Keratinocyte (primary cell): ENCODE data around the gene DMRTB1. TPM values are rescaled to one million over a fixed set of nuclear protein-coding genes. Genes with fewer than 3 reads are reported as not detected.

Source experiments
- DNase-seq: peaks from one replicate; pipeline ENCODE4 v3.0.0-alpha.2; 2011; ENCODE audit warnings: low read depth, missing footprints, low spot score
- FAIRE-seq: peaks from 2 replicates; lab custom pipeline; 2011; peaks lifted over from hg19 to GRCh38; lab: Jason Lieb, UNC
- H2AFZ ChIP-seq: 2 replicates; pipeline ENCODE4 v1.6.0; 2012; ENCODE audit warnings: low read length, control low read depth, inconsistent platforms; ENCODE audit not compliant: control insufficient read depth
- H3K27ac ChIP-seq: 2 replicates; pipeline ENCODE4 v1.5.1; 2011; ENCODE audit warnings: low read length; ENCODE audit not compliant: control insufficient read depth, insufficient read depth
- H3K27me3 ChIP-seq: 3 replicates; pipeline ENCODE4 v1.6.0; 2011; ENCODE audit warnings: low read length; ENCODE audit not compliant: control insufficient read depth, insufficient read depth; ENCODE audit errors: extremely low read depth
- H3K36me3 ChIP-seq, 2 experiments: 2 replicates in 1 of 2; 3 replicates in 1 of 2; pipeline ENCODE4 v1.5.1; 2011; ENCODE audit warnings: low read length in 2 of 2, mild to moderate bottlenecking in 1 of 2; ENCODE audit not compliant: control insufficient read depth in 2 of 2, insufficient read depth in 2 of 2; ENCODE audit errors: extremely low read depth in 1 of 2
- H3K4me1 ChIP-seq: 3 replicates; pipeline ENCODE4 v1.5.1; 2011; ENCODE audit warnings: low read length; ENCODE audit not compliant: control insufficient read depth, insufficient read depth; ENCODE audit errors: extremely low read depth
- H3K4me2 ChIP-seq: 3 replicates; pipeline ENCODE4 v1.6.0; 2011; ENCODE audit warnings: low read depth, low read length; ENCODE audit not compliant: control insufficient read depth, insufficient read depth; ENCODE audit errors: extremely low read depth
- H3K4me3 ChIP-seq, 3 experiments: fragments of 200-600 bp in 1 of 3; sonication (generic) in 1 of 3; 2 replicates in 2 of 3; 3 replicates in 1 of 3; pipeline ENCODE4 v1.5.1; 2011 to 2016; ENCODE audit warnings: low read length in 3 of 3, mild to moderate bottlenecking in 3 of 3, control low read depth in 2 of 3, inconsistent platforms in 1 of 3, low read depth in 1 of 3, mixed read lengths in 1 of 3, mixed run types in 1 of 3, moderate library complexity in 1 of 3; ENCODE audit not compliant: control insufficient read depth in 2 of 3, insufficient read depth in 2 of 3; ENCODE audit errors: extremely low read depth in 1 of 3
- H3K79me2 ChIP-seq: 2 replicates; pipeline ENCODE4 v1.6.0; 2012; ENCODE audit warnings: low read length; ENCODE audit not compliant: control insufficient read depth, insufficient read depth
- H3K9ac ChIP-seq: 3 replicates; pipeline ENCODE4 v1.6.0; 2011; ENCODE audit warnings: low read length; ENCODE audit not compliant: control insufficient read depth, insufficient read depth; ENCODE audit errors: extremely low read depth
- H3K9me1 ChIP-seq: 3 replicates; pipeline ENCODE4 v1.6.0; 2011; ENCODE audit warnings: low read length; ENCODE audit not compliant: control insufficient read depth, insufficient read depth; ENCODE audit errors: extremely low read depth
- H3K9me3 ChIP-seq: 2 replicates; pipeline ENCODE4 v1.5.1; 2012; ENCODE audit warnings: low read depth, low read length; ENCODE audit not compliant: control insufficient read depth
- H4K20me1 ChIP-seq: 3 replicates; pipeline ENCODE4 v1.6.0; 2011; ENCODE audit warnings: low read length; ENCODE audit not compliant: control insufficient read depth, insufficient read depth; ENCODE audit errors: extremely low read depth
- CTCF ChIP-seq, 3 experiments: IDR thresholded peaks in 1 of 3; conservative IDR thresholded peaks in 1 of 3; optimal IDR thresholded peaks in 1 of 3; 2 replicates in 2 of 3; 3 replicates in 1 of 3; pipeline versions ENCODE3 to v1.5.1; 2011; ENCODE audit warnings: low read length in 3 of 3, mild to moderate bottlenecking in 3 of 3, moderate library complexity in 2 of 3, control low read depth in 1 of 3, inconsistent platforms in 1 of 3; ENCODE audit not compliant: insufficient read depth in 2 of 3; ENCODE audit errors: extremely low read depth in 1 of 3
- EZH2 ChIP-seq: IDR thresholded peaks from one replicate; pipeline ENCODE4 v1.6.1; 2012; ENCODE audit warnings: inconsistent platforms, mild to moderate bottlenecking, low read length, moderate library complexity
- dilution Hi-C: fragments of 300-500 bp; cut with MboI; formaldehyde crosslinking; loops from one replicate; pipeline ENCODE4 v1.7.0; 2020; ENCODE audit warnings: low sequenced_read_pairs; ENCODE audit not compliant: extremely low pct_ligation_motif_present
- polyA minus RNA-seq, 3 experiments: library from RNA; depleted of rRNA, polyadenylated mRNA; stranded (reverse); fragments of >200 nt; gene quantifications; 1 replicate in 1 of 3; 2 replicates in 1 of 3; 3 replicates in 1 of 3; pipeline ENCODE4 v1.2.3, GENCODE V29; 2011
- polyA plus RNA-seq, 5 experiments: library from polyadenylated mRNA; depleted of rRNA in 3 of 5; stranded (reverse) in 3 of 5; stranded (forward) in 1 of 5; unstranded in 1 of 5; fragments of >200 nt; gene quantifications; 1 replicate in 1 of 5; 2 replicates in 3 of 5; 3 replicates in 1 of 5; pipeline versions ENCODE4 v1.2.1 to v1.2.3, GENCODE V29; 2011 to 2012; ENCODE audit warnings: missing spikeins in 2 of 5, low read depth in 1 of 5, low replicate concordance in 1 of 5

Gene DMRTB1
- polyA plus RNA-seq (not detected in 3 replicates), polyA minus RNA-seq (not detected in 3 replicates)
- not detected for polyA plus RNA-seq (2011; ENCODE audit: low read depth)
- not detected in 2 replicates for polyA plus RNA-seq (2011; cell fraction: cytosol; rRNA removed)
- polyA plus RNA-seq (2011; cell fraction: nucleus; rRNA removed): not detected in 2 replicates
- polyA plus RNA-seq (2012; ENCODE audit: low replicate concordance): not detected in 2 replicates
- not detected for polyA minus RNA-seq (2011; cell fraction: cytosol; rRNA and poly(A)+ RNA removed)
- not detected in 2 replicates for polyA minus RNA-seq (2011; cell fraction: nucleus; rRNA and poly(A)+ RNA removed)

DNA sequence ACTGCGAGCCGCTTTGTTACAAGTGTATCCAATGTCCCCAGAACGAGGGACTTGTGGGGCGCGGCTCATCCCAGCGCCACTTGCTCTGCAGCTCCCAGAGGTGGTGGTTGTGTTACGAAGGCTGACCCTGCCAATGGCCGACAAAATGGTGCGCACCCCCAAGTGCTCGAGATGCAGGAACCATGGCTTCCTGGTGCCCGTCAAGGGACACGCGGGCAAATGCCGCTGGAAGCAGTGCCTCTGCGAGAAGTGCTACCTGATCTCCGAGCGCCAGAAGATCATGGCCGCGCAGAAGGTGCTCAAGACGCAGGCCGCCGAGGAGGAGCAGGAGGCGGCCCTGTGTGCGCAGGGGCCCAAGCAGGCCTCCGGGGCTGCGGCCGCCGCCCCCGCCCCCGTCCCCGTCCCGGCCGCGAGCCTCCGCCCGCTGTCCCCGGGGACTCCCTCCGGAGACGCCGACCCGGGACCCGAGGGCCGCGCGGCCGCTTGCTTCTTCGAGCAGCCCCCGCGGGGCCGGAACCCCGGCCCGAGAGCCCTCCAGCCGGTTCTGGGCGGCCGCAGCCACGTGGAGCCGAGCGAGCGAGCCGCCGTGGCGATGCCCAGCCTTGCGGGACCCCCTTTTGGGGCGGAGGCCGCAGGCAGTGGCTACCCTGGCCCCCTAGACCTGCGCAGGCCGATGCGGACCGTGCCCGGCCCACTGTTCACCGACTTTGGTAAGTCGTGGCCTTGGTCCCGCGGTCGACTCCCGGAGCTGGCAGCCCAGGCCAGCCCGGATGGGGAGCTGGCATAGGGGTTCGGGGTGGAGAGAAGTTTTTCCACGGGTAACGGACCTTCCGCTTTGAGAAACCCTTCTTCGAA, at the start of gene DMRTB1:
Gene DMRTB1, plus strand, starts transcription at position 79 of the 855 bp plus-strand sequence. Its CDS starts 55 bp downstream, at position 134.
- Histone ChIP-seq H3K79me2 (no peaks in the 10 kb centered on the region), H3K36me3 (no peaks in the 10 kb centered on the region), H3K27ac (no peak within 1 kb of the TSS), H3K27me3 (peaks cover 8% of the 10 kb centered on the region), H3K9me3 (no peaks in the 10 kb centered on the region), H3K4me1 (no peaks in the 10 kb centered on the region), H4K20me1 (no peaks in the 10 kb centered on the region), H3K9me1 (no peaks in the 10 kb centered on the region), H3K4me2 (no peak within 1 kb of the TSS), H3K9ac (no peak within 1 kb of the TSS), H2AFZ (no peak within 1 kb of the TSS), H3K4me3 (no peak within 1 kb of the TSS)
- no peak for DNase-seq
- dilution Hi-C loops: no loop called here
- FAIRE-seq: no peak
- no peak for TF ChIP-seq EZH2
- TF ChIP-seq CTCF (optimal IDR thresholded peaks at IDR 0.05 in 1 of 3, IDR thresholded peaks at IDR 0.05 in 1 of 3, conservative IDR thresholded peaks at IDR 0.05 in 1 of 3; ENCODE audit: extremely low read depth in 1 of 3, insufficient read depth in 2 of 3, low read length in 3 of 3): no peak

DNA sequence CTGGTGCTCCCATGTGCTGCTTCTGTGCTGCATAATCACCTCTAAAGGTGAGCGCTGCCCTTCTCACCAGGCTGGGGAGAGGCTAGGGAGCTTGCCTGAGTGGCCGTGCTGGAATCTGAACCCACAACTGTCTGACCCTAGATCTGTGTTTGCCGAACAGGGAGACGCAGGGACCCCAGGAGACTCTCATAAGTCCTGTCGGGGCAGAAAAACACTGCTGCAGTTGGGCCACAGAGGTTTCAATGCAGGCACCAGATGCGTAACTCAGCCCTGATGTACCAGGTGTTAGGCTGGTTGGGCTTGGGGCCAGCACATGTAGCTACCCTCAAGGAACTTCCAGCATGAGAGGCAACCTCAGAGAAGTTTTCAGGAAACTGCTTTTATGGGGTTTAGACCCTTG, 49.5 kb upstream of the DMRTB1 start:
- Histone ChIP-seq H3K79me2 (no peaks in the 10 kb centered on the region), H3K36me3 (no peaks in the 10 kb centered on the region), H3K27me3 (peaks cover 7% of the 10 kb centered on the region), H3K9me3 (no peaks in the 10 kb centered on the region), H3K4me3 (no peak overlapping the region), H2AFZ (no peak overlapping the region), H4K20me1 (no peaks in the 10 kb centered on the region), H3K4me1 (peaks cover 9% of the 10 kb centered on the region), H3K9ac (no peak overlapping the region), H3K9me1 (no peaks in the 10 kb centered on the region), H3K27ac (no peak overlapping the region), H3K4me2 (no peak overlapping the region)
- FAIRE-seq (no peak), DNase-seq (no peak)
- TF ChIP-seq CTCF (optimal IDR thresholded peaks at IDR 0.05 in 1 of 3, IDR thresholded peaks at IDR 0.05 in 1 of 3, conservative IDR thresholded peaks at IDR 0.05 in 1 of 3; ENCODE audit: extremely low read depth in 1 of 3, insufficient read depth in 2 of 3, low read length in 3 of 3) (no peak), EZH2 (no peak)
- dilution Hi-C loops: no loop called here
